HepG2 (cell line): ENCODE results near the gene LIME1. TPM values are rescaled to one million over a fixed set of nuclear protein-coding genes. Genes with fewer than 3 reads are reported as not detected.
A peak's percentile ranks its signal among the peaks of the same experiment; 100 is the strongest.

Experiments
- ATAC-seq: fragments of 200-7000 bp; cut with Tn5 transposase; 3 replicates; pipeline ENCODE4 v1.9.1; 2020; ENCODE audit warnings: mild to moderate bottlenecking, moderate library complexity
- BruUV-seq: library from RNA; stranded (reverse); fragments of 400-500 nt; replicated peaks from 2 replicates; lab custom pipeline; 2021; lab: Mats Ljungman, UMichigan
- CTCF ChIA-PET: fragments of 300-600 bp; formaldehyde crosslinking; extraction: SDS; loops from one replicate; lab custom pipeline; 2021; ENCODE audit warnings: low total read pairs, inconsistent platforms, low intra/inter-chr PET ratio; lab: Yijun Ruan, JAX
- POLR2A ChIA-PET: fragments of 350-600 bp; sonication (Branson Sonifier 250); formaldehyde crosslinking; loops from one replicate; lab custom pipeline; 2020; ENCODE audit warnings: antibody characterized with exemption, inconsistent platforms; lab: Yijun Ruan, JAX
- DNase-seq: peaks from one replicate; pipeline ENCODE4 v3.0.0-alpha.2; 2015; ENCODE audit warnings: low spot score
- FAIRE-seq: peaks from 3 replicates; lab custom pipeline; 2011; peaks lifted over from hg19 to GRCh38; lab: Jason Lieb, UNC
- H2AFZ ChIP-seq: one replicate; pipeline ENCODE4 v1.6.1; 2011; ENCODE audit warnings: low read length, inconsistent platforms
- H3K27ac ChIP-seq: fragments of 300-600 bp; 3 replicates; pipeline ENCODE4 v1.8.0; 2011; ENCODE audit warnings: mixed run types, mild to moderate bottlenecking, mixed read lengths, low read length, inconsistent platforms; ENCODE audit not compliant: insufficient read depth; ENCODE audit errors: extremely low read length
- H3K27me3 ChIP-seq, 2 experiments: fragments of 200-600 bp in 1 of 2; 2 replicates in 1 of 2; 3 replicates in 1 of 2; pipeline versions ENCODE4 v1.6.0 to v1.8.0; 2011; ENCODE audit warnings: low read length in 2 of 2, mild to moderate bottlenecking in 2 of 2, moderate library complexity in 2 of 2, inconsistent platforms in 1 of 2; ENCODE audit not compliant: insufficient read depth in 2 of 2, control insufficient read depth in 1 of 2
- H3K36me3 ChIP-seq, 2 experiments: fragments of 200-600 bp in 1 of 2; replicated peaks in 1 of 2; 2 replicates in 1 of 2; 3 replicates in 1 of 2; pipeline versions ENCODE4 v1.5.1 to v1.8.0; 2011; ENCODE audit warnings: low read length in 2 of 2, inconsistent platforms in 1 of 2; ENCODE audit not compliant: insufficient read depth in 2 of 2, control insufficient read depth in 1 of 2
- H3K4me1 ChIP-seq: 2 replicates; pipeline ENCODE4 v1.5.1; 2012; ENCODE audit warnings: low read length, inconsistent platforms; ENCODE audit not compliant: insufficient read depth
- H3K4me2 ChIP-seq: 2 replicates; pipeline ENCODE4 v1.6.0; 2011; ENCODE audit warnings: low read depth, low read length, inconsistent platforms
- H3K4me3 ChIP-seq, 3 experiments: fragments of 200-600 bp in 1 of 3; sonication (generic), shearing (Covaris generic) in 1 of 3; replicated peaks in 1 of 3; 2 replicates each; pipeline ENCODE4 v1.5.1; 2011 to 2016; ENCODE audit warnings: low read length in 3 of 3, inconsistent platforms in 2 of 3, low read depth in 2 of 3, mild to moderate bottlenecking in 2 of 3, control low read depth in 1 of 3, mixed read lengths in 1 of 3; ENCODE audit not compliant: insufficient read depth in 1 of 3
- H3K79me2 ChIP-seq: one replicate; pipeline ENCODE4 v1.6.1; 2011; ENCODE audit warnings: low read length, inconsistent platforms; ENCODE audit not compliant: insufficient read depth
- H3K9ac ChIP-seq: 2 replicates; pipeline ENCODE4 v1.6.0; 2011; ENCODE audit warnings: mild to moderate bottlenecking, low read depth, low read length, inconsistent platforms; ENCODE audit not compliant: insufficient read depth
- H3K9me3 ChIP-seq: 2 replicates; pipeline ENCODE4 v1.5.1; 2012; ENCODE audit warnings: mild to moderate bottlenecking, low read length
- H4K20me1 ChIP-seq: 2 replicates; pipeline ENCODE4 v1.6.0; 2011; ENCODE audit warnings: inconsistent platforms, mild to moderate bottlenecking, low read length, moderate library complexity; ENCODE audit not compliant: insufficient read depth
- AHDC1 ChIP-seq: sonication (generic); formaldehyde crosslinking; IDR thresholded peaks from 2 replicates; pipeline ENCODE4 v1.5.1; 2020; ENCODE audit warnings: mild to moderate bottlenecking, missing genetic modification reagents, borderline replicate concordance
- AKAP8 ChIP-seq: sonication (generic); formaldehyde crosslinking; IDR thresholded peaks from 2 replicates; pipeline ENCODE4 v1.5.1; 2020; ENCODE audit warnings: mild to moderate bottlenecking, missing genetic modification reagents
- ARNT2 ChIP-seq: sonication (generic); formaldehyde crosslinking; IDR thresholded peaks from 2 replicates; pipeline ENCODE4 v1.8.0; 2022; ENCODE audit warnings: mild to moderate bottlenecking, low read depth, missing genetic modification reagents, moderate library complexity
- CHD4 ChIP-seq: fragments of 200-600 bp; sonication (generic); IDR thresholded peaks from 2 replicates; pipeline ENCODE4 v1.7.0; 2017; ENCODE audit warnings: mild to moderate bottlenecking, low read length, borderline replicate concordance
- HNF4A ChIP-seq: sonication (generic); formaldehyde crosslinking; IDR thresholded peaks from 2 replicates; pipeline ENCODE4 v1.4.0; 2020; ENCODE audit warnings: missing genetic modification reagents
- KAT8 ChIP-seq: IDR thresholded peaks from 2 replicates; pipeline ENCODE4 v1.6.1; 2016; ENCODE audit warnings: missing genetic modification reagents, missing compliant biosample characterization
- MED13 ChIP-seq: sonication (generic); formaldehyde crosslinking; IDR thresholded peaks from 2 replicates; pipeline ENCODE4 v1.5.0; 2020; ENCODE audit warnings: missing genetic modification reagents
- PBX3 ChIP-seq: sonication (generic); formaldehyde crosslinking; IDR thresholded peaks from 2 replicates; pipeline ENCODE4 v1.8.1; 2023; ENCODE audit warnings: missing genetic modification reagents, inconsistent platforms, borderline replicate concordance
- TAF15 ChIP-seq: fragments of 200-400 bp; formaldehyde crosslinking; IDR thresholded peaks from one replicate; pipeline ENCODE4 v1.6.1; 2018; ENCODE audit warnings: mild to moderate bottlenecking, low read depth, low read length; ENCODE audit not compliant: poor library complexity, severe bottlenecking
- WIZ ChIP-seq: sonication (generic); formaldehyde crosslinking; IDR thresholded peaks from 2 replicates; pipeline ENCODE4 v1.5.1; 2020; ENCODE audit warnings: mild to moderate bottlenecking, missing genetic modification reagents
- ZNF326 ChIP-seq: sonication (generic); formaldehyde crosslinking; IDR thresholded peaks from 2 replicates; pipeline ENCODE4 v1.4.0; 2020; ENCODE audit warnings: missing genetic modification reagents, borderline replicate concordance
- ZNF557 ChIP-seq: sonication (generic); formaldehyde crosslinking; IDR thresholded peaks from 2 replicates; pipeline ENCODE4 v1.4.0; 2020; ENCODE audit warnings: missing genetic modification reagents
- ZNF569 ChIP-seq: sonication (generic); formaldehyde crosslinking; IDR thresholded peaks from 2 replicates; pipeline ENCODE4 v1.5.0; 2020; ENCODE audit warnings: mild to moderate bottlenecking, missing genetic modification reagents, moderate library complexity, borderline replicate concordance
- ZNF746 ChIP-seq: sonication (generic); formaldehyde crosslinking; IDR thresholded peaks from 2 replicates; pipeline ENCODE4 v1.8.0; 2022; ENCODE audit warnings: mild to moderate bottlenecking, missing genetic modification reagents
- ZZZ3 ChIP-seq: sonication (generic); formaldehyde crosslinking; IDR thresholded peaks from 2 replicates; pipeline ENCODE4 v1.4.0; 2020; ENCODE audit warnings: missing genetic modification reagents, mild to moderate bottlenecking, borderline replicate concordance
- WGBS: methylation state at CpG from one replicate; pipeline ENCODE4 v1.1.6; 2017; ENCODE audit warnings: low lambda C conversion rate; 5-methylcytosine and 5-hydroxymethylcytosine counted together
- in situ Hi-C: cut with HindIII; loops from 2 replicates; pipeline ENCODE4 v1.10.0; 2017; ENCODE audit warnings: low pct_unique_long_range_greater_than_20kb; ENCODE audit not compliant: extremely low pct_ligation_motif_present
- intact Hi-C: fragments of 100-400 bp; cut with micrococcal nuclease; formaldehyde crosslinking; loops from one replicate; pipeline ENCODE4 v1.10.0; 2022; ENCODE audit not compliant: unreplicated experiment
- polyA plus RNA-seq, 8 experiments: library from polyadenylated mRNA; depleted of rRNA in 3 of 8; stranded (reverse) in 7 of 8; unstranded in 1 of 8; fragments of >200 nt; fragmentation: Illumina TruSeq in 4 of 8; extraction: Trizol in 4 of 8; gene quantifications; 2 replicates each; pipeline versions ENCODE4 v1.2.1 to v1.2.3, GENCODE V29; 2011 to 2016; ENCODE audit warnings: low read depth in 4 of 8, missing spikeins in 1 of 8, mixed read lengths in 1 of 8; ENCODE audit not compliant: insufficient read depth in 1 of 8
- total RNA-seq, 5 experiments: library from RNA; depleted of rRNA; stranded (reverse); fragments of >200 nt; fragmentation: Illumina TruSeq; extraction: Trizol; gene quantifications; 2 replicates each; pipeline ENCODE4 v1.2.3, GENCODE V29; 2016; ENCODE audit warnings: low read depth in 1 of 5

The LIME1 gene
- total and polyA plus RNA-seq, 2 of the 13 experiments (the other 11 are each of a cell fraction or from before 2014, with no cell fraction given): 13.0 to 61.5 TPM

- TF ChIP-seq TAF15 (peak; percentile 64), KAT8 (CRISPR knock-in tag) (no peak), ZZZ3 (CRISPR knock-in tag) (no peak), ZNF569 (CRISPR knock-in tag) (no peak), PBX3 (CRISPR knock-in tag) (no peak)
These were observed 38.5 kb upstream of the LIME1 start (continued) for GRCh38 chr20:63697868-63698545.

GRCh38 chr20:63698739-63699465, 37.6 kb upstream of the LIME1 start:
- Histone ChIP-seq H3K4me2 (no peak overlapping the region), H3K79me2 (no peaks in the 10 kb centered on the region), H3K27ac (no peak overlapping the region), H3K4me3 (no peak overlapping the region), H3K36me3 (peaks cover 2 to 6% of the 10 kb centered on the region in 2 experiments; a peak in 4 of 5 replicates), H4K20me1 (peaks cover 4% of the 10 kb centered on the region; the same call in 1 of the 2 replicates), H3K27me3 (no peaks in the 10 kb centered on the region), H3K4me1 (peaks cover 21% of the 10 kb centered on the region), H3K9me3 (no peaks in the 10 kb centered on the region), H3K9ac (no peak overlapping the region), H2AFZ (no peak overlapping the region)
- intact Hi-C loops: no loop called here
- DNase-seq (no peak), ATAC-seq (no peak), FAIRE-seq (no peak)
- CTCF ChIA-PET: no interaction called here
- POLR2A ChIA-PET: interaction anchor here (0.7 to 2.0 kb wide), 3 partner anchors 9 to 42 kb away, joined by 3 to 11 read pairs (median 4); partner anchors contain the start of genes ARFRP1 and ZGPAT
- in situ Hi-C loops: no loop called here
- no TSS peak for BruUV-seq
- 86% methylated on average over 13 of the region's 19 CpGs for WGBS
- TF ChIP-seq ZNF557: 0 out of 2 replicates have a peak, but pooled peaks have one; percentile 29
- TF ChIP-seq HNF4A (CRISPR knock-in tag): no peak
- TF ChIP-seq ZNF746 (CRISPR knock-in tag): peak; percentile 30; the same call in 1 of the 2 replicates
- TF ChIP-seq ARNT2 (CRISPR knock-in tag): no peak
- no peak for TF ChIP-seq MED13 (CRISPR knock-in tag)
- no peak for TF ChIP-seq AHDC1 (CRISPR knock-in tag)
- no peak for TF ChIP-seq CHD4
- TF ChIP-seq ZNF326 (CRISPR knock-in tag): peak; percentile 46; the same call in 1 of the 2 replicates
- TF ChIP-seq WIZ (CRISPR knock-in tag): no peak
- peak; percentile 16 for TF ChIP-seq AKAP8 (CRISPR knock-in tag)
